GM10248 (cell line): Measurements from ENCODE around the gene KLHDC1.
"Not testable (repeated sequence)": the region's sequence is repeated elsewhere in the genome, so short reads cannot be mapped to it uniquely, and the experiment has no call there.

Source experiments
- CTCF ChIA-PET: fragments of 300-600 bp; sonication (Branson Sonifier 250); formaldehyde crosslinking; extraction: SDS; loops from one replicate; lab custom pipeline; 2021; ENCODE audit warnings: antibody characterized with exemption; lab: Yijun Ruan, JAX
- POLR2A ChIA-PET: fragments of 350-650 bp; sonication (Branson Sonifier 250); formaldehyde crosslinking; extraction: SDS; loops from one replicate; lab custom pipeline; 2020; ENCODE audit warnings: antibody characterized with exemption; lab: Yijun Ruan, JAX
- DNase-seq: peaks from one replicate; pipeline ENCODE4 v3.0.0; 2012; ENCODE audit errors: extremely low spot score
- TF ChIP-seq, protein P1 (sequence below): IDR thresholded peaks from 2 replicates; pipeline ENCODE4 v1.5.1; 2012; ENCODE audit warnings: mild to moderate bottlenecking, low read depth; ENCODE audit errors: extremely low read depth, missing control alignments, control extremely low read depth

KLHDC1 gene

DNA sequence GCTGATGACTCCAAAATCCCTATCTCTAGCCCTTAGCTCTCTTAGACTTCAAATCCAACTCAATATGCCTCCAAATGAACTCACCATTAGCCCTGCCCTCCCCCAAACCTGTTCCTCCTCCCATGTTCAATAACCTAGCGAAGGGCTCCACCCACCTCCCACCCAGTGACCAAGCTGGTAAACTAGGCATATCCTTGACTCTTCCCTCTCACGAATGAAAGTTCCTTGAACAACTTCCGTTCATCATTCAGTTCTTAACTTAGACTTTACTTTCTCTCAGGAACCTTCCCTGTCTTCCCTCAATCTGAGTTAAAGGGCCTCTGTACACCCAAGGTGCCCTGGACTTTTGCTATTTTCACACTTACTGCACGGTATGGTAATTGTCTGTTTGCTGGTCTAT is 1.9 kb upstream of the KLHDC1 start:
- ChIA-PET CTCF (interaction anchor here (1.1 to 2.5 kb wide), 2 partner anchors 57 to 161 kb away, joined by 3 to 9 read pairs; partner anchors contain the start of gene DNAAF2), POLR2A (no interaction called here)
- TF ChIP-seq, protein P1, sequence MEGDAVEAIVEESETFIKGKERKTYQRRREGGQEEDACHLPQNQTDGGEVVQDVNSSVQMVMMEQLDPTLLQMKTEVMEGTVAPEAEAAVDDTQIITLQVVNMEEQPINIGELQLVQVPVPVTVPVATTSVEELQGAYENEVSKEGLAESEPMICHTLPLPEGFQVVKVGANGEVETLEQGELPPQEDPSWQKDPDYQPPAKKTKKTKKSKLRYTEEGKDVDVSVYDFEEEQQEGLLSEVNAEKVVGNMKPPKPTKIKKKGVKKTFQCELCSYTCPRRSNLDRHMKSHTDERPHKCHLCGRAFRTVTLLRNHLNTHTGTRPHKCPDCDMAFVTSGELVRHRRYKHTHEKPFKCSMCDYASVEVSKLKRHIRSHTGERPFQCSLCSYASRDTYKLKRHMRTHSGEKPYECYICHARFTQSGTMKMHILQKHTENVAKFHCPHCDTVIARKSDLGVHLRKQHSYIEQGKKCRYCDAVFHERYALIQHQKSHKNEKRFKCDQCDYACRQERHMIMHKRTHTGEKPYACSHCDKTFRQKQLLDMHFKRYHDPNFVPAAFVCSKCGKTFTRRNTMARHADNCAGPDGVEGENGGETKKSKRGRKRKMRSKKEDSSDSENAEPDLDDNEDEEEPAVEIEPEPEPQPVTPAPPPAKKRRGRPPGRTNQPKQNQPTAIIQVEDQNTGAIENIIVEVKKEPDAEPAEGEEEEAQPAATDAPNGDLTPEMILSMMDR = no peak
- DNase-seq = no peak

DNA sequence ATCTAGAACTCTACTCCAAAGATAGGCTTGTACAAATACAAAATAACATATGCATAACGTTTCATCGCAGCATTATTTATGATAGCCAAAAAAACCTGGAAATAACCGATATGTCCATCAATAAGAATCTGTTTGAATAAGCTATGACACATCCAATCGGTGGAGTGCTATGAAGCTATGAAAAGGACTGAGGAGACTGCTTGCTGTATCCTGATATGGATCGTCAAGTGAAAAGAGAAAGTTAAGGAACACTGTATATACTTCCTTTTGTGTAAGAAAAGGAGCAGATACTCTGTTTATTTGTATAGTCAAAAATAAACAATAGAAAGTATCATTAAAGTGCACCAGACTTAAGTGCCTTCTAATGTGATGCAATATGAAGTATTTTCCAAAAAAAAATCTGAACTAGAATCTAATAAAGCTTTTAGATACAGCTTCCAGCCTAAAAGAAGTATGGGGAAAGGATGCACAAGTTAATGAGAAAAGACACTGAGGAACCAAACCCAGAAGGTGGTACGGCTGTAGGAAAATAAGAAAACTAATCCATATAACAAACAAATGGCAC is 645 bp upstream of the KLHDC1 start:
- DNase-seq = no peak
- TF ChIP-seq, protein P1 = no peak
- CTCF ChIA-PET = interaction anchor here (1.3 to 2.5 kb wide), 2 partner anchors 12 to 58 kb away, joined by 6 to 9 read pairs; partner anchors contain the start of gene DNAAF2
- POLR2A ChIA-PET = interaction anchor here (1.4 kb wide), 1 partner anchor 76 kb away, joined by 3 read pairs; the partner anchor contains the start of gene KLHDC2

DNA sequence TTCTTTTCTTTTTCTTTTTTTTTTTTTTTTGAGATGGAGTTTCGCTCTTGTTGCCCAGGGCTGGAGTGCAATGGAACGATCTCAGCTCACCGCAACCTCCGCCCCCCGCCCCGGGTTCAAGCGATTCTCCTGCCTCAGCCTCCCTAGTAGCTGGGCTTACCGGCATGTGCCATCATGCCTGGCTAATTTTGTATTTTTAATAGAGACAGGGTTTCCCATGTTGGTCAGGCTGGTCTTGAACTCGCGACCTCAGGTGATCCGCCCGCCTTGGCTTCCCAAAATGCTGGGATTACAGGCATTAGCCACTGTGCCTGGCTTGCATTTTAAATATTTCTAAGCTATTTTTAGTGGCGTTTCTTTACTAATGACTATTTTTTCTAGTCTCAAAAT is 810 bp downstream of the KLHDC1 start:
- POLR2A ChIA-PET, CTCF ChIA-PET, DNase-seq: not testable (repeated sequence)

DNA sequence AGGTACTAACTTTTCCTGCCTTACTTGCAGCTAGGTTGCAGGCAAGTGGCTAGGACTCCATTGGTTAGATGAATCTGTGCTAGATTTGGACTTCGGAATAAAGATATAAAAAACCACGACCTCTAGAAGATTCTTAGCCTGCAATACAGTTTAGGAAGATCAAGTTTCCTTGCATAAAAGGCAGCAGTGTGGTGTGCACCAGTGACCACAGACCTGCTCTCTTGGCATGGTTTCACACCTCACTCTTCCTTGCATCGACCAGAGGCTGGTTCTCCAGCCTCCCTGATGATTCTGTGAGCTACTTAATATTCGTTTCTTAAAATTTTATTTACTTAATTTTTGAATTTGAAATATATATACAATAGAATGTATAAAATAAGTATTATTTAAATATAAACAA is 9.8 kb downstream of the KLHDC1 start:
- no peak for DNase-seq
- ChIA-PET CTCF (interaction anchor here (0.8 kb wide), 1 partner anchor 22 kb away, joined by 3 read pairs; no protein-coding TSS in a partner anchor), POLR2A (no interaction called here)
- TF ChIP-seq, protein P1 = no peak

DNA sequence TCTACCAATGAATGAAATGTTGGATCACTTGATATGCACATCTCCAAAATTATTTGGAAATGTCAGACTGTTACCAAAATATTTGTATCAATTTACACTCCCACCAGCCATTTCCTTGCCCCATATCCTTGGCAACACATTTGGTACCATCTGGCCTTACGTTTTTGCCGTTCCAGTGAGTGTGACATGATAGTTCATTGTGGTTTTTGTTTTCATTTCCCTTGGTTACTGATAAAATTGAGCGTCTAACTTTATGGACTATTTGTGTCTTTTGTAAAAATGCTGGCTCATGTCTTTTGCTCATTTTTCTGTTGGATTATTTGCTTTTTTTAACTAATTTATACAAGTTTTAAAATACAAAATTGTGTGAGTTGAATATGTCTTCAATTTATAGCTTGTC is 11.0 kb downstream of the KLHDC1 start:
- no peak for DNase-seq
- TF ChIP-seq, protein P1 = no peak
- ChIA-PET CTCF (no interaction called here), POLR2A (no interaction called here)

DNA sequence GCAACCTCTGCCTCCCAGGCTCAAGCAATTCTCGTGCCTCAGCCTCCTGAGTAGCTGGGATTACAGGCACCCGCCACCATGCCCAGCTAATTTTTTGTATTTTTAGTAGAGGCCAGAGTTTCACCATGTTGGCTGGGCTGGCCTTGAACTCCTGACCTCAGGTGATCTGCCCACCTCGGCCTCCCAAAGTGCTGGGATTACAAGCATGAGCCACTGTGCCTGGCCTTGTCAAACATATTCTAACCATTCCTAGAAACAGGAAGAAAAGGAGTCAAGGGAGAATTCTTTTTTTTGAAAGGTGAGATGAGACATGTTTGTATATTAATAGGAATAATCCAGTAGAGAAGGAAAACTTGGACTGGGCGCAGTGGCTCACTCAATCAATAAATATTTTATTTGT is 11.6 kb downstream of the KLHDC1 start:
- DNase-seq, POLR2A ChIA-PET, CTCF ChIA-PET: not testable (repeated sequence)

DNA sequence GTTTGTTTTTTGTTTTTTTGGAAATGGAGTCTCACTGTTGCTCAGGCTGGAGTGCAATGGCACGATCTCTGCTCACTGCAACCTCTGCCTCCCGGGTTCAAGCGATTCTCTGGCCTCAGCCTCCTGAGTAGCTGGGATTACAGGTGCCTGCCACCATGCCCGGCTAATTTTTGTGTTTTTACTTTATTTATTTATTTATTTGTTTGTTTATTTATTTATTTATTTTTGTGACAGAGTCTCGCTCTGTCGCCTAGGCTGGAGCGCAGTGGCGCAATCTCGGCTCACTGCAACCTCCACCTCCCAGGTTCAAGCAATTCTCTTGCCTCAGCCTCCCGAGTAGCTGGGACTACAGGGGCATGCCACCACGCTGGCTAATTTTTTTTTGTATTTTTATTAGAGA is 18.1 kb downstream of the KLHDC1 start:
- POLR2A ChIA-PET, CTCF ChIA-PET, DNase-seq: not testable (repeated sequence)

DNA sequence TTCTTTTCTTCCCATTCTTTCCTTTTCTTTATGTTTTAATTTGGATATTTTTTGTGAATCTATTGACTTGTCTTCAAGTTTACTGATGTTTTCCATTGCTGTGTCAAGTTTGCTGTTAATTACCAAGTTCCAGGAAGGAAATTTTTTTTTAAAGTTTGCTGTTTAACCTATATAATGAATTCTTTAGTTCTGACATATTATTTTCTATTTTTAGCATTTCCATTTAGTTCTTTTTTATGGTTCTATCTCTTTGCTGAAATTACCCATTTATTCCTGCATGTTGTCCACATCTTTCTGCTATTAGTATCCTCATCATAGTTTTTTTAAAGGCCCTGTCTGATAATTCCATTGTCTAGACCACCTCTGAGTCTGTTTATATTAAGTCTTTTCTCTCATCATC is 27.8 kb downstream of the KLHDC1 start:
- TF ChIP-seq, protein P1 = no peak
- CTCF ChIA-PET = no interaction called here
- POLR2A ChIA-PET = no interaction called here
- DNase-seq = no peak

DNA sequence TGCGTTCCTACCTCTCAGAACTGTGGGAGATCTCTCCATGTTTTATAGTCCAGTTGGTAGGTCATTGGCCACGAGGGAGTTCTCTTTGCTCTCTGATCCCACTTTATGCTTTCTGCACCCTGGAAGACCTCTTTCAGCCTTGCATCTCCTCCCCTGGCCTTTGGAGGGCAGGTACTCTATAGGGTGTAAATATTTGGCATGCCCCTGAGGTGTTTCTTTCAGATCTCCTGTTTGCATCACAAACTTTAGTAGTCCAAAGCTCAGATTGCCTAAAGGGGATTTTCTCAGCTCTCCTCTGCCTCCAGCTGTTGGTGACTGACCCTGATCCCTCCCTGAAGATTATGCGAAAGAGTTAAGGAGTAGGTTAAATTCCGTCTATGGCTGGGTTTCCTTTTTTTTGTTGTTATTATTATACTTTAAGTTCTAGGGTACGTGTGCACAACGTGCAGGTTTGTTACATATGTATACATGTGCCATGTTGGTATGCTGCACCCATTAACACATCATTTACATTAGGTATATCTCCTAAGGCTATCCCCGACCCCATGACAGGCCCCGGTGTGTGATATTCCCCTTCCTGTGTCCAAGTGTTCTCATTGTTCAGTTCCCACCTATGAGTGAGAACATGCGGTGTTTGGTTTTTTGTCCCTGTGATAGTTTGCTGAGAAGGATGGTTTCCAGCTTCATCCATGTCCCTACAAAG is 29.0 kb downstream of the KLHDC1 start:
- POLR2A ChIA-PET, DNase-seq: not testable (repeated sequence)
- CTCF ChIA-PET = interaction anchor here (1.0 kb wide), 1 partner anchor 12 kb away, joined by 3 read pairs; no protein-coding TSS in a partner anchor
